ENCODE results near the gene DENND5A. TPM values are rescaled to one million over a fixed set of nuclear protein-coding genes. Genes with fewer than 3 reads are reported as not detected.

DENND5A gene
- total RNA-seq, 1 experiment from 2014 or later = 37.7 TPM

DNA sequence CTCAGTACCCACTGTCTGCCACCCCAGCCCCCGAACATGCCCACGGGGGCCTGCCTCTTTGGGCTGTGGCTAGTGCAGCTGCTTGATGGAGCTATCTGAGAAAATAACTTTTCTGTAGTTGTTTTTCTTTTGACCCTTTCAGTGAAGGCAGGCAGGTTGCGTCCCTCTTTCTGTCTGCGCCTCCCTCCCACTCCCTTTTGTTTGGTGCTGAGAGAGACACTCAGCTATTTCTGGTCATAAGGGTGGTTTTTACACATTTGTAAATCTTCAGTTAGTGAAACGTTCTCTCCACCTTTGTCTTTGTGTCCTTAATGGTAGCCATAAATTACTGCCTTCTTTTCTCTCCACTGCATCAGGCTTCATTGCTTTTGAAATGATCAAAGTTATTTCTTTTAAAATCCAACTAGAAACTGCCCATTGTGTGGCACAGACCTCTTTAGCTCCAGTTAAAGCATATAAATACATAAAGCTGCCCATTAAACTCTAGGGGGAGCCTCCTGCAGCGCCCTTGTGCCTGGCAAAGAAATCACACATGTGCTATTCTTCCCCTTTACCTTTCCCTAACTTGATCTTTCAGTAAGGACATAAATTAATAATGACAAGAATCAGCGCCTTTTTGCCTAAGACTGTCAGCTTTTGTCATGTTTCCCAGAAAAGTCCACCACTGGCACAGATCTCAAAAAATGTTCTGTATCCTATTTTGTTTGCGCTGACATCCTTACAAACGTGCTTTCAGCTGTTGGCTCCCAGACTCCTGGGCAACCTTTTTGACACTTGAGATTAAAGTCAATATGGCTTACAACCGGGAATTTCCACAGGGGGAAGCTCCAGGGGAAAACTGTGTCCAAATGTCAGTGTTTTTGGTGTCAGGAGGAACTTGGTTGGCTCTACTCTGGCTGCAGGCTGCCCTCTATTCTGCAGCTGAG, 172.0 kb downstream of the DENND5A start:
- Histone ChIP-seq H3F3A (ENCODE audit: low read length, unreplicated experiment) (no peaks in the 10 kb centered on the region), H3K36me3 (ENCODE audit: low read depth, low read length) (no peaks in the 10 kb centered on the region), H3K27me3 (ENCODE audit: low read length) (peaks cover 27% of the 10 kb centered on the region), H3K27ac (ENCODE audit: low read length) (no peak overlapping the region), H3K79me2 (ENCODE audit: low read length) (no peaks in the 10 kb centered on the region), H3K9me2 (replicated peaks; ENCODE audit: low read length) (no peaks in the 10 kb centered on the region), H3K4me3 (ENCODE audit: low read length) (no peak overlapping the region), H2AFZ (ENCODE audit: low read length) (no peak overlapping the region), H3K9me3 (ENCODE audit: low read length) (no peaks in the 10 kb centered on the region), H4K20me1 (ENCODE audit: low read length) (no peaks in the 10 kb centered on the region), H3K4me1 (ENCODE audit: insufficient read depth, low read length) (no peaks in the 10 kb centered on the region), H3K4me2 (ENCODE audit: low read length) (no peak overlapping the region), H3K9ac (ENCODE audit: low read length) (no peak overlapping the region)
- ChIA-PET CTCF (interaction anchor here (0.5 to 1.0 kb wide), 4 partner anchors 15 to 123 kb away, joined by 3 to 6 read pairs (median 4); no protein-coding TSS in a partner anchor), POLR2A (ENCODE audit: unreplicated experiment) (interaction anchor here (0.6 kb wide), 2 partner anchors 74 to 113 kb away, joined by 3 read pairs; no protein-coding TSS in a partner anchor)
- intact Hi-C loops (cut with micrococcal nuclease) = no loop called here
- ATAC-seq (peak; percentile 38; the same call in 1 of the 2 replicates), DNase-seq (peak; percentile 16)
- no TSS peak for BruUV-seq (replicated peaks)
- TF ChIP-seq EZH2phosphoT487 (IDR thresholded peaks at IDR 0.05; ENCODE audit: borderline replicate concordance, low read length) (no peak), EZH2 (IDR thresholded peaks at IDR 0.05; ENCODE audit: low read length, unreplicated experiment) (no peak)
- TF ChIP-seq, protein P1, sequence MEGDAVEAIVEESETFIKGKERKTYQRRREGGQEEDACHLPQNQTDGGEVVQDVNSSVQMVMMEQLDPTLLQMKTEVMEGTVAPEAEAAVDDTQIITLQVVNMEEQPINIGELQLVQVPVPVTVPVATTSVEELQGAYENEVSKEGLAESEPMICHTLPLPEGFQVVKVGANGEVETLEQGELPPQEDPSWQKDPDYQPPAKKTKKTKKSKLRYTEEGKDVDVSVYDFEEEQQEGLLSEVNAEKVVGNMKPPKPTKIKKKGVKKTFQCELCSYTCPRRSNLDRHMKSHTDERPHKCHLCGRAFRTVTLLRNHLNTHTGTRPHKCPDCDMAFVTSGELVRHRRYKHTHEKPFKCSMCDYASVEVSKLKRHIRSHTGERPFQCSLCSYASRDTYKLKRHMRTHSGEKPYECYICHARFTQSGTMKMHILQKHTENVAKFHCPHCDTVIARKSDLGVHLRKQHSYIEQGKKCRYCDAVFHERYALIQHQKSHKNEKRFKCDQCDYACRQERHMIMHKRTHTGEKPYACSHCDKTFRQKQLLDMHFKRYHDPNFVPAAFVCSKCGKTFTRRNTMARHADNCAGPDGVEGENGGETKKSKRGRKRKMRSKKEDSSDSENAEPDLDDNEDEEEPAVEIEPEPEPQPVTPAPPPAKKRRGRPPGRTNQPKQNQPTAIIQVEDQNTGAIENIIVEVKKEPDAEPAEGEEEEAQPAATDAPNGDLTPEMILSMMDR (conservative IDR thresholded peaks at IDR 0.05; ENCODE audit: low read depth, low read length) = peak; percentile 47; the same call in 1 of the 2 replicates

GRCh38 chr11:9092072-9092471, 173.1 kb downstream of the DENND5A start:
- no peak overlapping the region for H3K9ac ChIP-seq (ENCODE audit: low read length)
- H3K36me3 ChIP-seq (ENCODE audit: low read depth, low read length) = no peaks in the 10 kb centered on the region
- H3K9me3 ChIP-seq (ENCODE audit: low read length) = no peaks in the 10 kb centered on the region
- peak overlapping the region; percentile 66; the same call in 1 of the 2 replicates for H3K4me2 ChIP-seq (ENCODE audit: low read length)
- intact Hi-C loops (cut with micrococcal nuclease) = no loop called here
- DNase-seq (no peak), ATAC-seq (no peak)
- ChIA-PET CTCF (no interaction called here), POLR2A (ENCODE audit: unreplicated experiment) (interaction anchor here (0.6 kb wide), 1 partner anchor 75 kb away, joined by 3 read pairs; no protein-coding TSS in a partner anchor)
- no TSS peak for BruUV-seq (replicated peaks)
- no peaks in the 10 kb centered on the region for H3K79me2 ChIP-seq (ENCODE audit: low read length)
- no peak overlapping the region for H3K27ac ChIP-seq (ENCODE audit: low read length)
- no peaks in the 10 kb centered on the region for H4K20me1 ChIP-seq (ENCODE audit: low read length)
- TF ChIP-seq, protein P1 (conservative IDR thresholded peaks at IDR 0.05; ENCODE audit: low read depth, low read length) = no peak
- TF ChIP-seq EZH2 (IDR thresholded peaks at IDR 0.05; ENCODE audit: low read length, unreplicated experiment) = no peak
- H2AFZ ChIP-seq (ENCODE audit: low read length) = no peak overlapping the region
- no peak overlapping the region; the same call in 1 of the 2 replicates for H3K4me3 ChIP-seq (ENCODE audit: low read length)
- no peaks in the 10 kb centered on the region for H3K9me2 ChIP-seq (replicated peaks; ENCODE audit: low read length)
- H3K4me1 ChIP-seq (ENCODE audit: insufficient read depth, low read length) = no peaks in the 10 kb centered on the region
- H3F3A ChIP-seq (ENCODE audit: low read length, unreplicated experiment) = no peaks in the 10 kb centered on the region
- H3K27me3 ChIP-seq (ENCODE audit: low read length) = peaks cover 27% of the 10 kb centered on the region

All from PC-3 (cell line).